ENCODE measurements around the gene PLCB3. TPM values are rescaled to one million over a fixed set of nuclear protein-coding genes. Genes with fewer than 3 reads are reported as not detected.

The PLCB3 gene
- total RNA-seq, 1 experiment from 2014 or later, result 69.0 TPM

DNA sequence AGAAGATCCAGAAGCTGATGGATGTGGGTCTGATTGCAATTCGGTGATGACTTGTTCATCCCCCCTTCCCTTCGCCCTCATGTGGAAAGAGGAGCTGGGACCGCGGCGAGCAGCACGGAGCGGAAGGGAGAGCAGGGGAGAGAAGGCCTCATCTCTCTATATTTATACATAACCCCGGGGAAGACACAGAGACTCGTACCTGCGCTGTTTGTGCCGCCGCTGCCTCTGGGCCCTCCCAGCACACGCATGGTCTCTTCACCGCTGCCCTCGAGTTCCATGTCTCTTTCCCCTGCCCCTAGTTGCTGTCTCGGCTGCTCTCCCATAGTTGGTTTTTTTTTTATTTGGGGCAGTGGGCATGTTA is 47.3 kb upstream of the PLCB3 start:
- Histone ChIP-seq H3K27me3 (ENCODE audit: low read length) (no peaks in the 10 kb centered on the region), H2AFZ (ENCODE audit: low read length) (no peak overlapping the region), H3K79me2 (ENCODE audit: low read length) (peaks cover 9% of the 10 kb centered on the region; the same call in 1 of the 2 replicates), H3K27ac (ENCODE audit: low read length) (no peak overlapping the region), H3K9me2 (replicated peaks; ENCODE audit: low read length) (no peaks in the 10 kb centered on the region), H3K9me3 (ENCODE audit: low read length) (no peaks in the 10 kb centered on the region), H3F3A (ENCODE audit: low read length, unreplicated experiment) (peaks cover 4% of the 10 kb centered on the region), H3K4me3 (ENCODE audit: low read length) (no peak overlapping the region), H3K36me3 (ENCODE audit: low read depth, low read length) (peaks cover 68% of the 10 kb centered on the region), H3K4me1 (ENCODE audit: insufficient read depth, low read length) (0 out of 2 replicates have a peak, but pooled peaks cover 3% of the 10 kb centered on the region), H4K20me1 (ENCODE audit: low read length) (peaks cover 7% of the 10 kb centered on the region; the same call in 1 of the 2 replicates), H3K9ac (ENCODE audit: low read length) (no peak overlapping the region), H3K4me2 (ENCODE audit: low read length) (no peak overlapping the region)
- DNase-seq, result no peak
- ATAC-seq, result no peak
- TF ChIP-seq EZH2 (IDR thresholded peaks at IDR 0.05; ENCODE audit: low read length, unreplicated experiment) (no peak), EZH2phosphoT487 (IDR thresholded peaks at IDR 0.05; ENCODE audit: borderline replicate concordance, low read length) (no peak), CTCF (conservative IDR thresholded peaks at IDR 0.05; ENCODE audit: low read depth, low read length) (no peak)
- intact Hi-C loops (cut with micrococcal nuclease), result loop anchor here (1.0 to 2.0 kb wide), 3 partner anchors 22 to 101 kb away; partner anchors contain the start of genes ESRRA, NUDT22, PLCB3 and TRPT1
- TSS peak; percentile 61 for BruUV-seq (replicated peaks)
- ChIA-PET CTCF (interaction anchor here (0.5 to 1.6 kb wide), 15 partner anchors 11 to 151 kb away, joined by 3 to 15 read pairs (median 5); partner anchors contain the start of genes DNAJC4, FKBP2, NUDT22 and PRDX5), POLR2A (ENCODE audit: unreplicated experiment) (interaction anchor here (1.1 kb wide), 1 partner anchor 19 kb away, joined by 6 read pairs; the partner anchor contains the start of gene STIP1)

DNA sequence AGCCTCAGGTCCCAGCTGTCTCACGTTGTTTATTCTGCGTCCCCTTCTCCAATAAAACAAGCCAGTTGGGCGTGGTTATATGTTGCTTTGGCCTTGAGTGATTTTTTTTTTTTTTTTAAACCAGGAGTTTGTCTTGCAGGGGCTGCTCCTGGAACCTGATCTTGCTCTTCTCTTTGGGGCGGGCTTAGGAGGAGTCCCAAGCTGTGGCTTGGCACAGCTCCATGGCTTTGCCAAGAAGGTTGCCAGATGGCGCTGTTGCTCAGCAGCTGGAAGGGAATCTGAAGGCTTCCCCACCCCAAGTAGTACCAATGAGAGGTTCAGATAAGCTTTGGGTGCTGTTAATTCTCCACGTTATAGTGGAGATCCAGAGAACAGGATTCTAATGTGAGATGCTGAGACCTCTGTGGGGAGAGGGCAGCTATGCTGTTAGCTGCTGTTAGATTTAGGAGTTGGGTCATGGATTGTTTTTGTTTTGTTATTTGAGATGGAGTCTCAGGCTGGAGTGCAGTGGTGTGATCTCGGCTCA is 46.8 kb upstream of the PLCB3 start:
- Histone ChIP-seq H3K4me1 (ENCODE audit: insufficient read depth, low read length) (0 out of 2 replicates have a peak, but pooled peaks cover 3% of the 10 kb centered on the region), H3F3A (ENCODE audit: low read length, unreplicated experiment) (peaks cover 4% of the 10 kb centered on the region), H3K27me3 (ENCODE audit: low read length) (no peaks in the 10 kb centered on the region), H3K4me2 (ENCODE audit: low read length) (no peak overlapping the region), H3K4me3 (ENCODE audit: low read length) (no peak overlapping the region), H3K9me2 (replicated peaks; ENCODE audit: low read length) (no peaks in the 10 kb centered on the region), H3K79me2 (ENCODE audit: low read length) (peaks cover 9% of the 10 kb centered on the region; the same call in 1 of the 2 replicates), H3K9me3 (ENCODE audit: low read length) (no peaks in the 10 kb centered on the region), H2AFZ (ENCODE audit: low read length) (no peak overlapping the region), H3K27ac (ENCODE audit: low read length) (no peak overlapping the region), H3K9ac (ENCODE audit: low read length) (no peak overlapping the region), H3K36me3 (ENCODE audit: low read depth, low read length) (peaks cover 68% of the 10 kb centered on the region), H4K20me1 (ENCODE audit: low read length) (peaks cover 7% of the 10 kb centered on the region; the same call in 1 of the 2 replicates)
- POLR2A ChIA-PET (ENCODE audit: unreplicated experiment), result interaction anchor here (0.7 to 1.1 kb wide), 2 partner anchors 19 to 121 kb away, joined by 6 to 10 read pairs; partner anchors contain the start of gene STIP1
- TF ChIP-seq CTCF (conservative IDR thresholded peaks at IDR 0.05; ENCODE audit: low read depth, low read length) (peak; percentile 96), EZH2 (IDR thresholded peaks at IDR 0.05; ENCODE audit: low read length, unreplicated experiment) (no peak)
- no TSS peak for BruUV-seq (replicated peaks)
- DNase-seq (peak; percentile 98), ATAC-seq (peak; percentile 73)
- intact Hi-C loops (cut with micrococcal nuclease), result loop anchor here (1.0 to 2.0 kb wide), 3 partner anchors 22 to 100 kb away; partner anchors contain the start of genes ESRRA, NUDT22, PLCB3 and TRPT1
- CTCF ChIA-PET, result interaction anchor here (0.5 to 1.6 kb wide), 17 partner anchors 9 to 151 kb away, joined by 3 to 15 read pairs (median 5); partner anchors contain the start of genes DNAJC4, FKBP2, NUDT22 and PRDX5
